Measurements from ENCODE around the gene CNGA4.
"Not testable (repeated sequence)": the region's sequence is repeated elsewhere in the genome, so short reads cannot be mapped to it uniquely, and the experiment has no call there.

Gene CNGA4

DNA sequence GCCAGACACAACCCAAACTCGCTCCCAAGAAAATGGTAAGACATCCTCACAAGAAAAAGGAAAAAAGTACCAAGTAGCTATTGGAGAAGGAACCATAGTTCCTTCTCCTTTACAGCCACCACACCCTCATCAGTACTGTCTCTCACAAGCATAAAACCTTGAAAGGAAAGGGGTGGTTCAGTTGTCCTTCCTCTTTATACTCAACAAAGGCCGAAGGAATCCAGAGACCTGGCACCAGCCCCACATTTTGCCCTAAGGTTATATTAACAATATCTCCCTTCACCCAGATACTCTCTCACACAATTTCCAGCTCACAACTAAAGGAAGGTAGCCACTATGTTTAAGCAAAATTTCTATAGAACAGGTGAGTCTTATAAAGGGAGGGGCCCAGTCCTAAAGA, 13.0 kb upstream of the CNGA4 start:
- DNase-seq, result no peak

DNA sequence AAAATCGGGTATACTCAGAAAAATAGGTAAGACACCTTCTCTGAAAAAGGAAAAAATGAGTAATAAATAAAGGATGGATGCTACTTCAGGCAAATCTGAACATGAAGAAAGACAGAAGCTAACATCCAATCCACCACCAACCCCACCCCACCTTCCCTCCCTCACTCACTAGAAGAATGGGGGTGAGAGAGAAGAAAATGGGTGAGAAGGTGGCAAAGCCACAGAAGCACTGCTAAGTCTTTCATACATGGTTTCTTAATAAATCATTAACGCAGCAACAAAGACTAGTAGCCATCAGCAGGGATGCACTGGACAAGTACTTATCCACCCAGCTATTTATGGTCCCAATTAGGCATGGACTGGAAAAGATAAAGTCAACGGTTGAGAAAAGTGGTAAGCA, 10.4 kb upstream of the CNGA4 start:
- DNase-seq, result no peak

DNA sequence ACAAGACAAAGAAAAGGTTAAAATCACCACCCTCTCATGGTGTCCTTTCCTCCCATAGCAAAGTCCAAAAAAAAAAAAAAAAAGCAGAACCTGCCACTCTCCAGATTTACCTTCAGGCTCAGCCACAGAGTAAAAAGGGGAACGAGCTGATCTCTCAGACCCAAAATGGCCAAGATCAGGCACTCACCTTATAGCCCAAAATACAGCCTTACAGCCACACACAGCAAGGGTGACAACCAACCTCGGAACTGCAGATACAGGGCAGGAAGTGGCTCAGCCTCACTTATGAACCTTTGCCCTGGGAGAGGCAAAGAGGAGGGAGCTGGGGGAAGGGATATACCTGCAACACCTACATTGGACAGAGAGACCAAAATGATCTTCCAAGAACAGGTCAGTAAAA, 9.0 kb upstream of the CNGA4 start:
- peak; percentile 11 for DNase-seq

DNA sequence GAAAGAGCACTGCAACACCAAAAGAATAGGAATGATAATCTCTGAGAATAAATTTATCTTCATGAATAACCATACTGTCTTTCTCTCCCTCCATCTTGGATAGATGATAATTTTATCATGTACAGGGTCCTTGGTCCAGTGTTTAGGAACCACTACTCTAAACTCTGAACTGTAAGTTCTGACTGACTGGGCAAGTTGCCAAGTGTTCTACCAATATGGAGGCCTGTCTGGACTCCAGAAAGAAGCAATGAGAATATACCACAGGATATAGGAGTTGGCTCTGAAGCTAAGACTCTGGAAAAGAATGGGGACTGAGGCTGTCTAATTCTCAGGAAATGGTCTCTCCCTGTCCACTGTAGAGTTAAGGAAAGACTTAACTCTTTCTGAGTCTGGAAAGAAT, 6.0 kb upstream of the CNGA4 start:
- DNase-seq, result no peak

DNA sequence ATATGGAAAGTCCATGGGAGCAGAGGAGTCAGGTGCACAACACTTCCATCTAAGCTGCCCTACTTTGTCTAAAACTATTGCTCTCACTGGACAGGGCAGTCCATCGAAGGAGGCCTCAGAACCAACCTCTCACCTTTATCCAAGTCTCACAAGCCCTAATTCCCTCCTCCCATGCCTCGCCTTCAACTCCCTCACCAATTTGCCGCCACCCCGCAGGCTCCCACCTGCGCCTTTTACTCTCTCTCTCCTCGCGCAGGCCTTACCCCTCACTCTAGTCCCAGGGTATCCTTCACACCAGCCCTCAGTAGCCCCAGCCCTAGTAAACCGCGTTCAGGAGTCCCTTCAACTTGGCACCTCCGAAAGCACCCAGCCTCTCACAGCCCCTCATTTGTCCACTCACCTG, 4.9 kb upstream of the CNGA4 start:
- no peak for DNase-seq

DNA sequence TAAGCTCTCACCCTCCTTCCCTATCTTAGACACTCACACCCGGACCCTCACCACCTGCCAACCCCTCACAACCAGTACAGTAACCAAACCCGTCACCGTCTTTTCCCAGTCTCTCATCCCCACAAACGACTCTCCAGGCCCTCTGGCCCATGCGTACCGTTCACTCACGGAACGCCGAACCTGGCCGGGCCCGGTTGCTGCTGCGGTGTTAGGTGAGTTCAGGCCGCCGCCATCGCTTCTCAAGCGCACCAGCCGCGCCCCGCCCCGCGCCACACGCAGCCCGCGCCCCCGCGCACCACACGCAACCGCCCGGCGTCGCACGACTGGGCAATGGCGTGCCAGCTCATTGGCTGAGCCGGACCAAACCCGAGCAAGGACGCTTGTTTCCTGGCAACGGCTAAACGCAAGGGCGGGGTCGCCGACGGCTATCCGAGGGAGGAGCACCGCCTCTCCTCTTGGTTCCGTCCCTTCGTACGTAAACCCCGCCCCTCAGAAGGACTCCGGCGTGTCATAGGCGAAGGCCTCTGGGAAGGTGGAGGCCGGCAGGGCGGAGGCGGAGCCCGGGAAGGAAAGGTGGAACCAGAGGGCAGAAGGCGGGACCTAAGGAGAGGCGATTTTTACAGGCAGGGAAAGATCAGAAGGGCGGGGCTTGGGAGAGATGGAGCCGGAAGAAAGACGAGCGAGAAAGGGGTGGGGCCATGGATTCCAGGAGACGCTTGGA, 4.3 kb upstream of the CNGA4 start, which contains the start of gene FHIP1B:
TSS of gene FHIP1B (minus strand) at position 250 of the 721 bp plus-strand sequence. CDS start 10,120 bp downstream, outside the sequence.
- peak; percentile 100 for DNase-seq

DNA sequence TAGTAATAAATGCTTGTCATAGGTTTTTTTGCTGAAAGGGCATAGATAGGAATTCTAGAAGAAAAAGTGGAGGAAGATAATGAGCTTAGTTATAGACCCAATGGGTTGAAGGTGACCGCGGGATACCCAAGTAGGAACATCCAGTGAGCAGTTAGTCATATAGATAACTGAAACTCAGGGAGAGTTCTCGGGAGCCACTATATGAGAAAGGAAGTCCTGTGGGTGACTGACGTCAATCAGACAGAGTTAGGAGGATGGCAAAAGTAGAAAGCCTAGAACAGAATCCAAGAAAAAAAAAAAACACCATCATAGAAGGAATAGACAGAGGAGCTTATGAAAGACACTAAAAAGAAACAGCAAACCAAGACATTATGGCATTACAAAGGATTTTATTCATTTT, 1.6 kb upstream of the CNGA4 start:
- no peak for DNase-seq

DNA sequence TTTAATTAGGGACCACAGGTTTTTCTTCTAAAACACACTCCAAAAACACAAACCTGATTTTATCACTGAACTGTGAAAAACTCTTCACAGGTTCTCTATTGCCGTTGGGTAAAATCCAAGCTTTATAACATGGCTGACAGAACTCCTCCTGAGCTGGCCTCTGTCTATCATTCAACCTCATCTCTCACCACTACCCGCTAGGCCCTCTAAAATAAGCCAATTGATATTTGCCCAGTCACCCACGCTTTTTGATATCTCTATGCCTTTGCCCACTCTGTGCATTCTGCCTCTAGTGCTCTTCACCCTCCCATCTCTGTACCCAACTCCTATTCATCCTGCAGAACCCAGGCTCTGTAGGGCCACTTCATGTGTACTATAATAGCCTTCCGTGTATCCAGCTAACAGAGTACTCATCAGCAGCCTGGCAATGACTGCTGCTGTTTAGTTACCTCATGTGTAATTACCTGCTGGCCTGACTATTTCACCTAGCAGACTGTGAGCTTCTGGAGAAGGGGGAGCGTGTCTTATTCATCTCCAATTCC, 1.1 kb upstream of the CNGA4 start:
- no peak for DNase-seq

DNA sequence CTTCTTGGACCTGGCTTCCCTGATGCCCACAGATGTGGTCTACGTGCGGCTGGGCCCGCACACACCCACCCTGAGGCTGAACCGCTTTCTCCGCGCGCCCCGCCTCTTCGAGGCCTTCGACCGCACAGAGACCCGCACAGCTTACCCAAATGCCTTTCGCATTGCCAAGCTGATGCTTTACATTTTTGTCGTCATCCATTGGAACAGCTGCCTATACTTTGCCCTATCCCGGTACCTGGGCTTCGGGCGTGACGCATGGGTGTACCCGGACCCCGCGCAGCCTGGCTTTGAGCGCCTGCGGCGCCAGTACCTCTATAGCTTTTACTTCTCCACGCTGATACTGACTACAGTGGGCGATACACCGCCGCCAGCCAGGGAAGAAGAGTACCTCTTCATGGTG, 1.2 kb downstream of the CNGA4 start:
- no peak for DNase-seq

DNA sequence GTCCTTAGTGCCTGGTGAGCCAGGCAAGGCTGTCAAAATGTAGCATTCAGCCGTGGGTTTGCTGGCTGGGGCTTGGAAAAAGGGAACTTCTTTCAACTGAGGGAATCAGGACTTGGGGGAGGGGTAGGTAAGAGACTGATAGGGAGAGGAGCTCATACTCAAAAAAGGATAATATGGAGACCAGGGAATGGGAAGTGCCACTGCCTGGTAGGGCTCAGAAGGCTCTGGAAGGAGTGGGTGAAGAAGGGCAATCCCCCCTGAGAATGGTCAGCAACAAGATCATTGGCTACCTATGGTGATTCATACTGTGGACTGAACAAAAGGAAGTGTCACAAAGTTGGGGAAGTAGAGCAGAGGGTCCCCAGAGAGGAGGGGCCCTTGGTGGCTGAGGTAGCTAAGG, 1.9 kb downstream of the CNGA4 start:
- no peak for DNase-seq

DNA sequence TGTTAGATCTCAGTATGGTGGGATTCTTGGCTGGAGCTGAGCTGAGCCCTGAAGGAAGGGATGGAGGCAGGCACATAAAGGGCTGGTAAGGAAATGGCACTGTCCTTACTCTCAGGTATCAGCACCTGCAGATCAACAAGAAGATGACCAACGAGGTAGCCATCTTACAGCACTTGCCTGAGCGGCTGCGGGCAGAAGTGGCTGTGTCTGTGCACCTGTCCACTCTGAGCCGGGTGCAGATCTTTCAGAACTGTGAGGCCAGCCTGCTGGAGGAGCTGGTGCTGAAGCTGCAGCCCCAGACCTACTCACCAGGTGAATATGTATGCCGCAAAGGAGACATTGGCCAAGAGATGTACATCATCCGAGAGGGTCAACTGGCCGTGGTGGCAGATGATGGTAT, 2.4 kb downstream of the CNGA4 start:
- no peak for DNase-seq

DNA sequence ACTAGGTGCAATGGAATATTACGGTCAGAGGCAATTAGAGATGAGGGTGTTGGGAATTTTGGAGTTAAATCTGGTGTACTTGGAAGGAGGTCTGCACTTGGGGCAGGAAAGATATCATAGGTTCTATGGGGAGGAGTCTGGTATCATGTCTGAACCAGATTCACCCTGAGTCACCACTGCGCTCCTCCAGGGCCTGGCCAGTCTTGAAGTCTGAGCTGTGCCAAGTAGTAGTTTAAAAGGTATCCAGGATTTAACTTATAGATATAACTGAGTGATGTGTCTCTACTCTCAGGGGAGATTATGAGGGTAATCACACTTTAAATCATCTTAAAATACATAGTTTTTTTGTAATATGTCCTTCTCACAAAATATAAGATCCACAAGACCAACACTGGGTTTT, 6.6 kb downstream of the CNGA4 start:
- DNase-seq, result no peak

DNA sequence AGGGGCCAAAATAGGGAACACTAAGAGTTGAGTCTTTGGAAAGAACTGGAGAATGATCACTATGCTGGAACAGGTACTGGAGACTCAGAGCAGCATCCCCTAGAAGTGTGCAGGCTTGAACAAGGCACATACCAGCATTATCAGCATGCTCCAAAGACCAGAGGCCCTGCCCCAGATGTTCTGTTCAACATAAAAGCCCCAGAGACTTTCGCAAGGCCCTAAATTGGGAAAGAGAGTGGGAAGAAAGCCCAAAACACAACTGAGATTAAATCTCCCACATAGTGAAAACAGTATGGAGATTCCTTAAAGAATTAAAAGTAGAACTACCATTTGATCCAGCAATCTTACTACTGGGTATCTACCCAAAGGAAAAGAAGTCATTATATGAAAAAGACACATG, 9.4 kb downstream of the CNGA4 start:
- DNase-seq, result no peak

DNA sequence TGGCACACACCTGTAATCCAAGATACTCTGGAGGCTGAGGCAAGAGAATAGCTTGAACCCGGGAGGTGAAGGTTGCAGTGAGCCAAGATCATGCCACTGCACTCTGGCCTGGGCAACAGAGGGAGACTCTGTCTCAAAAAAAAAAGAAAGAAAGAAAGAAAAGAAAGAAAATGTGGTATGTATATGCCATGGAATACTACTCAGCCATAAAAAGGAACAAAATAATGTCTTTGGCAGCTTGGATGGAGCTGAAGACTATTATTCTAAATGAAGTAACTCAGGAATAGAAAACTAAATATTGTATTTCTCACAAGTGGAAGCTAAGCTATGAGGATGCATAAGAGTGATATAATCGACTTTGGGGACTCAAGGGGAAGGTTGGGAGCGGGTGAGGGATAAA, 10.0 kb downstream of the CNGA4 start:
- not testable (repeated sequence) for DNase-seq

DNA sequence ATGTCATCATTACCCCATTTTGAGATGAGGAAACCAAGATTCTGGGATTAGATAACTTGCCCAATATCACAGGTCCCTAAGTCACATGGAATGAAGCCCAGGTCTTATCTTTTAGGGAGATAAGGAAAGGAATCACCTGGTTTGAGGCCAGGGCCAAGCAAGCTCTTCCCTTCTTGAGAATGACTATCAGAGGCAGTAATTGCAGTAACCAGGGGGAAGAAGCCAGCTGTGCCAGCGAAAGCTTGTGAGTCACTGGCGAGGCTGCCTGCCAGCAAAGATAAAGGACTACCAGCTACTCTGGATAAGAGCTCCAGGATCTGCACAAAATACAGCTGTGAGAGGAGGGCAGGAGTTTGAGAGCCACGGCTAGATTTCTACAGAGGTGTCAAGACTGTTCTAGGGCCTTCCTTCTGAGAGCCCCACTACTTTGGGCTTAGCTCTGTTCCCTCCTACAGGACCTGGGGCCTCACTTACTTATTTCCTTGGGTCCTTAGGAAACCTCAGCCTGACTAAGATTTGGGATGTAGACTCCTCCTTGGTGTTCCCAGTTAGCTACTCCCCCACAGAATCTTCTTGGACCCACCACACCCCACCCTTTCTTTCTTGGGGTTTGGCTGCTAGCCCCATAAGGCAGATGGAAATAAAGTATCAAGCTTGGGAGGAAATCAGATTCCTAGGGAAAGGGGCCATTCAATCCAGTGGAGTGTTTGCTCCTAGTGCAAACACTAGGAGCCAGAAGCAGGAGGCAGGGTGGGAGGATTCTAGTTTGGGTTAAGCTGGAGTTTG, 11.1 kb downstream of the CNGA4 start:
- no peak for DNase-seq

DNA sequence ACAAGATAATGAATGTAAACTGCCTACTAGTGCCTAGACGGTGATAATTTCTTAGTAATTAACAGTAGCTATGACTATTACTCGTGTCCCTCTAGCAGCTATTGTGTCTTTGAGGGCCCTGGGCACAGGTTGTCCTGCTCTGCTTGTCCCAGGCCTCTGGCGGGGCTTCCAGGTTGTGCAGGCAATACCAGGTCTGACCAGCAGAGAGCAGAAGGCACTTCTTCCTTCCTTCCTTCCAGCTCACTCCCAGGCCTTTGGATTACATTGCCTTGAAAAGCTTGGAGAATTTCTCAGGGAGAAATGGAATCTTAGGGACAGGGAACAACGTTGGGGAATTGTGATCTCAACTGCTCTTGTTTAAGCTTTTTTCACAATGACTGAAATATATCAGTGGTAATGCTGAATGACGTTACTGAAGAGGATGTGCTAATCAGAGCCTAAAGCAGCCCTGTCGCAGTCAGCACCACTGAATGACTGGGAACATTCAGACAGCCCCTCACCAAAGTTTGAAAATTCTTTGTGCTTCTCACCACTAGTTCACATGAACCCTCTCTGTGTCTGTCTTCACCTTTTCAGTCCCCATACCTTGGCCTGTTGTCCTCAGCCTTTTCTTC, 12.3 kb downstream of the CNGA4 start:
- peak; percentile 66 for DNase-seq

DNA sequence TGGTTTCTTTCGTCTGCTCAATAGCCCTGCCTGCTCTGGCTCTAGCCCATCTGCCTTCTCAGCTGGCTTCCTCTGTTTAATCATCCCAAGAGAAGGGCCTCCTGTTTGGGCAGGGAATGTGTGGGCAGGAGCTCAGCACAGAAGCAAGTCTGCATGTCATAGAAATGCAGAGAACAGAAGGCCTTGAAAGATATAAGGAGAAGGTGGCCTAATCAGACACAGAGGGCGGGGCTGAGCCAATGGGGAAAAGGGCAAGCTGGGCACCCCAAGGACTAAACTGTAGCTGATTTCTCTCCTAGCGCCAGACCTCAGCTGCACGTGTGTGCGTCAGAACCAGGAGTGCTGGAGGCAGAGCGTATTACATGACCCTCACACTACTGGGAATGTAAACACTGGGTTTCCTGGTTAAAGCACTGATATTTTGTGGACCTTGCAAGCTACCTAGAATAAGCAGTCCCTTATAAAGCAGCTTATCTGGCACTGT, 13.1 kb downstream of the CNGA4 start:
- DNase-seq, result no peak

DNA sequence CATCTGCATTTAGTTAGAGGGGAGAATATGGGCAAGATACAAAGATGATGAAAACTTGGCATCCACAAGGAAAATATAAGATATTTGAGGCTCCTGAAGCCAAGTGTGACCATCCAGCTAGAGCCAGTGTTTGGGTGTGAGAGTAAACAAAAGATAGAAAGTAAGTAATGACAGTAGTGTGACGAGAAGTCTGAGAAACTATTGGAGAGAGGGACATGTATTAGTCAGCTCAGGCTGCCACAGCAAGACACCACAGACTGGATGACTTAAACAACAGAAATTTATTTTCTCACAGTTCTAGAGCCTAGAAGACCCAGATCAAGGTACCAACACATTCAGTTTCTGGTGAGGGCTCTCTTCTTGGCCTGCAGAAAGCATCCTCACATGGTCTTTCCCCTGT, 14.3 kb downstream of the CNGA4 start:
- peak; percentile 38 for DNase-seq

DNA sequence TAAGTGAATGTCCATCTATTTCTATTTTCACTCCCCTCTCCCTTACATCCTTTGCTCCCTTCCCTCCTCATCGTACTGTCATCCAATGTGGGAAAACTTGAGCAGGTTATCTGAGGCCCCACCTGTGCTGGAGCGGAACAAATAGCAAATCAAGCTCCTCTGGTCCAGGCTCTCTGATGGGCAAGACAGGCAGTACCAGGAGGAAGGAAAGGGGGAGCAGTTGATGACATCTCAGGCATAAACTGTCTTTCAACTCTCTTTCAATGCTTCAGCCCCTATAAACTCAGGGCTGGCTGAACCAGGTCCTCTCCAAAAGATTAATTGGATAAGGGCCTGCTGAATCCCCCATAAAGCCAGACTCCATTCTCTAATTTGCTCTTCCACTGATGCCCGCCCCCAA, 19.3 kb downstream of the CNGA4 start:
- no peak for DNase-seq

DNA sequence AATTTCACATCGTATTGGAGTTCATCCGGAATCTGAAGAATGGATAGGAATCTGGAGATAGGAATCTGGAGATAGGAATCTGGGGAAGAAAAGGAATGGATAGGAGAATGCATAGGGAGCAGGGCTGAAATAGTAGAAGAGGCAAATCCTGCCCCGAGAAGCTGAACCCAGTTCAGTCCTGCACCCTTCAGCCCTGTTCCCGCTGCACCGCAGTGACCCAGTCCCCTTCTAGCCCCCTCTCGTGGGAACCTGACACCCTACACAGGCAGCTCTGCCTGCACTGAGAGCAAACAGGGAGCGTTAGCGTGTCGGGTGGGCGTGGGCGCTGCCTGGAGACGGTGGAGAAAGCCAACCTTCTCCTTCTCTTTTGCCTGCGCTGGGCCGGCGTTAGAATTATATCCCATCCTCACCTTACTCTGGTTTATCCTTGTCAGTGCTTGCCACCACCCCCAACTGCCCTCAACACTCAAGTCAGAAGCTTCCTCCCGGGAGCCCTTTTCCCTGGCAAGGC, 19.7 kb downstream of the CNGA4 start:
- no peak for DNase-seq

DNA sequence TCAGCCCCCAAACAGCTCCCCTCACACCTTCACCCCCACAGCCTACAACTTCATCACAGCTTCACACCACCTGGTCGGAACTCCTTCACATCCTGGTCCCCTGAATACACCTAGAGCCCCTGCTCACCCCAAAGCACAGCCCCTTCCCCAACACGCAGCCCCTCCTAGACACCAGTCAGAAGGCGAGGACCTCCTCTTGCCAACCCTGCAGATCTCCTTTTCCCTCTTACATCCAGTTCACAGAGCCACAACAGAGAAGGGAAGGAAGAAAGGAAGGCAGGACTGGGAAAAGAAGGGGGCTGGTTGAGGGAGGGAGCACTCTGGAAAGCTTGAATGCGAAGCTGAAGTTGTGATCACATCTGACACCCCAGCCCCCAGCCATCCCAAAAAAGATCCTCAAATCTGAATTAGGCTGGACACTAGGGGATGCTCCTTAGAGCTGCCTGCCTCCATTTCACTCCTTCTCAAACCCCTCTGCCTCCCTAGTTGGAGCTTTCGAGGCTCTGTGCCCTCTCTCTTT, 21.4 kb downstream of the CNGA4 start:
- DNase-seq, result no peak

DNA sequence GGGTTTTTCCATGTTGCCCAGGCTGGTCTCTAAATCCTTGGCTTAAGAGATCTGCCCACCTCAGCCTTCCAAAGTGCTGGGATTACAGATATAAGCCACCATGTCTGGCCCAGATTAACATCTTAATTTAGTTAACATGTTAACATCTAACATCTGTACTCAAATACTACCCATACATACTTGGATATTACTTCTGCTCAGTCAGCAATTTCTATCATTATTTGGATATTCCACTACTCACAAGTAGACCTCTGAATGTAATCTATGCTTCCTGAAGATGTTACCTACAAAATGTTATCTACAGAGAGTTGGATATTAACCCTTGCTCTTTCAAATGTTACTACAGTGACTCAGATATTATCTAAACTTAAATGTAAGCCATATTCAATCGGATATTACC, 24.8 kb downstream of the CNGA4 start:
- DNase-seq, result no peak

DNA sequence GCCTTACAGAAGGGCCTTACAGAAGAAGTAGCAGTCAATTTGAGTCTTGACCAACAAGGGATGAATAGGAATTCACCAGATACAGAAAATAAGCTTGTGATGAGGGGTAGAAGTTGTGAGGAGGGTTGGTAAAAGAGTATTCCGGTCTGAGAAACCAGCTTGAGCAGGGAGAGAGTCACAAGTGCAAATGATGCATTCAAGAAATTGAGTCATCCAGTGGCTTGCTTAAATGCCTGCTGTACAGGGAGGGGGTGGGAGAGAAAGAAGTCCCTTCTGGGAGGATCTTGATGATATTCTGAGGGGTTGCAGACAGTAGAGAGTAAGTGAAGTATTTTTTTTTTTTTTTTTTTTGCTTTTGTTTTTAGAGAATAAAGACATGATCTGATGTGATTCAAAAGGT, 29.9 kb downstream of the CNGA4 start:
- DNase-seq, result no peak

Measured in activated CD4-positive, alpha-beta T cell treated with anti-CD3 and anti-CD28 coated beads, Interleukin-2, Interleukin-6, amounts not matched to agents 100 ng/mL and 50 ng/mL, durations not matched to agents 16 hours and 8 hours (primary cell).